Fibroblast of mammary gland (primary cell): Measurements from ENCODE around the gene PRRX1.

Source experiments
- DNase-seq: peaks from one replicate; pipeline ENCODE4 v3.0.0-alpha.2; 2010; ENCODE audit warnings: low read depth
- H3K4me3 ChIP-seq: 2 replicates; pipeline ENCODE4 v1.5.1; 2011; ENCODE audit warnings: low read depth, mild to moderate bottlenecking, low read length, moderate library complexity; ENCODE audit not compliant: control insufficient read depth
- TF ChIP-seq, protein P1 (sequence below): conservative IDR thresholded peaks from 2 replicates; pipeline ENCODE4 v1.5.1; 2011; ENCODE audit warnings: low read depth, low read length, inconsistent platforms; ENCODE audit not compliant: control insufficient read depth, insufficient read depth

The PRRX1 gene

GRCh38 chr1:170734412-170735175 is 70.7 kb downstream of the PRRX1 start:
- TF ChIP-seq, protein P1, sequence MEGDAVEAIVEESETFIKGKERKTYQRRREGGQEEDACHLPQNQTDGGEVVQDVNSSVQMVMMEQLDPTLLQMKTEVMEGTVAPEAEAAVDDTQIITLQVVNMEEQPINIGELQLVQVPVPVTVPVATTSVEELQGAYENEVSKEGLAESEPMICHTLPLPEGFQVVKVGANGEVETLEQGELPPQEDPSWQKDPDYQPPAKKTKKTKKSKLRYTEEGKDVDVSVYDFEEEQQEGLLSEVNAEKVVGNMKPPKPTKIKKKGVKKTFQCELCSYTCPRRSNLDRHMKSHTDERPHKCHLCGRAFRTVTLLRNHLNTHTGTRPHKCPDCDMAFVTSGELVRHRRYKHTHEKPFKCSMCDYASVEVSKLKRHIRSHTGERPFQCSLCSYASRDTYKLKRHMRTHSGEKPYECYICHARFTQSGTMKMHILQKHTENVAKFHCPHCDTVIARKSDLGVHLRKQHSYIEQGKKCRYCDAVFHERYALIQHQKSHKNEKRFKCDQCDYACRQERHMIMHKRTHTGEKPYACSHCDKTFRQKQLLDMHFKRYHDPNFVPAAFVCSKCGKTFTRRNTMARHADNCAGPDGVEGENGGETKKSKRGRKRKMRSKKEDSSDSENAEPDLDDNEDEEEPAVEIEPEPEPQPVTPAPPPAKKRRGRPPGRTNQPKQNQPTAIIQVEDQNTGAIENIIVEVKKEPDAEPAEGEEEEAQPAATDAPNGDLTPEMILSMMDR: no peak

GRCh38 chr1:170735366-170736263 is 71.7 kb downstream of the PRRX1 start:
- DNase-seq: no peak
- H3K4me3 ChIP-seq: no peak overlapping the region
- TF ChIP-seq, protein P1: no peak

More at GRCh38 chr1:170734412-170735175, 70.7 kb downstream of the PRRX1 start:
- peak; percentile 44 for DNase-seq
- no peak overlapping the region for H3K4me3 ChIP-seq

GRCh38 chr1:170739803-170740202 is 75.9 kb downstream of the PRRX1 start:
- H3K4me3 ChIP-seq: no peak overlapping the region
- no peak for DNase-seq
- TF ChIP-seq, protein P1: no peak

DNA sequence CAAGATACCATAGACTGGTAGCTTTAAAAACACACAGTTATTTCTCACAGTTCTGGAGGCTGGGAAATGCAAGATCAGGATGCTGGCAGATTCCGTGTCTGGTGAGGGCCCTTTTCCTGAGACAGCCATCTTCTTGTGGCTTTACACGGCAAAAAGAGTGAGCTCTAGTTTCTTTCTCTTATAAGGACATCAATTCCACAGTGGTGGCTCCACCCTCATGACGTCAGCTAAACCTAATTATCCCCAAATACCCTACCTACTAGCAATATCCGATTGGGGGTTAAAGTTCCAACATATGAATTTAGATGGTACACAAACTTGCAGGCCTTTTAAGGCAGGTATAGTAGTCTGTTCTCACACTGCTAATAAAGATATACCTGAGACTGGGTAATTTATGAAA is 77.7 kb downstream of the PRRX1 start:
- DNase-seq: no peak
- TF ChIP-seq, protein P1: no peak

DNA sequence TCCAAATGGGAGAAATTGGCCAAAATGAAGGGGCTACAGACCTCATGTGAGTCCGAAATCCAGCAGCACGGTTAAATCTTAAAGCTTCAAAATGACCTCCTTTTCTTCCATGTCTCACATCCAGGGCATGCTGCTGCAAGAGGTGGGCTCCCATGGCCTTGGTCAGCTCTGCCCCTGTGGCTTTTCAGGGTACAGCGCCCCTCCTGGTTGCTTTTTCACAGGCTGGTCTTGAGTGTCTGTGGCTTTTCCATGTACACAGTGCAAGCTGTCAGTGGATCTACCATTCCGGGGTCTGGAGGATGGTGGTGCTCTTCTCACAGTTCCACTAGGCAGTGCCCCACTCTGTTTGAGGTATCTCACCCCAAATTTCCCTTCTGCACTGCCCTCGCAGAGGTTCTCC is 78.7 kb downstream of the PRRX1 start:
- no peak for DNase-seq
- no peak overlapping the region for H3K4me3 ChIP-seq
- TF ChIP-seq, protein P1: no peak

More for the DNA sequence above, 77.7 kb downstream of the PRRX1 start:
- no peak overlapping the region for H3K4me3 ChIP-seq

- H3K4me3 ChIP-seq: no peak overlapping the region
- TF ChIP-seq, protein P1: no peak
- no peak for DNase-seq
These were observed 79.2 kb downstream of the PRRX1 start for GRCh38 chr1:170743083-170743482.
